ENCODE measurements around the gene CKAP2. TPM values are rescaled to one million over a fixed set of nuclear protein-coding genes. Genes with fewer than 3 reads are reported as not detected.
"Not testable (repeated sequence)": the region's sequence is repeated elsewhere in the genome, so short reads cannot be mapped to it uniquely, and the experiment has no call there.

The CKAP2 gene, protein sequence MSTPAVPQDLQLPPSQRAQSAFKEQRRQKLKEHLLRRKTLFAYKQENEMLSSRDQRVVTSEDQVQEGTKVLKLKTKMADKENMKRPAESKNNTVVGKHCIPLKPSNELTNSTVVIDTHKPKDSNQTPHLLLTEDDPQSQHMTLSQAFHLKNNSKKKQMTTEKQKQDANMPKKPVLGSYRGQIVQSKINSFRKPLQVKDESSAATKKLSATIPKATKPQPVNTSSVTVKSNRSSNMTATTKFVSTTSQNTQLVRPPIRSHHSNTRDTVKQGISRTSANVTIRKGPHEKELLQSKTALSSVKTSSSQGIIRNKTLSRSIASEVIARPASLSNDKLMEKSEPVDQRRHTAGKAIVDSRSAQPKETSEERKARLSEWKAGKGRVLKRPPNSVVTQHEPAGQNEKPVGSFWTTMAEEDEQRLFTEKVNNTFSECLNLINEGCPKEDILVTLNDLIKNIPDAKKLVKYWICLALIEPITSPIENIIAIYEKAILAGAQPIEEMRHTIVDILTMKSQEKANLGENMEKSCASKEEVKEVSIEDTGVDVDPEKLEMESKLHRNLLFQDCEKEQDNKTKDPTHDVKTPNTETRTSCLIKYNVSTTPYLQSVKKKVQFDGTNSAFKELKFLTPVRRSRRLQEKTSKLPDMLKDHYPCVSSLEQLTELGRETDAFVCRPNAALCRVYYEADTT
- 10 to 100 TPM in 2 of 4 donors, 1 to 10 TPM in 2; 3.5 to 28.1 (median 8.8) TPM for polyA plus RNA-seq
- long read RNA-seq, donor 1, result 0 reads
- long read RNA-seq, donor 2, result 0 reads
- long read RNA-seq, donor 3, partial matches to known transcripts, result 0 of 5 reads
- long read RNA-seq, donor 3, other reads (novel, unspliced or antisense), result 0 of 5 reads
- long read RNA-seq, donor 4, partial matches to known transcripts, result 0 of 1 reads
- long read RNA-seq, donor 4, other reads (novel, unspliced or antisense), result 0 of 1 reads
- long read RNA-seq, donor 5, partial matches to known transcripts, result 0 of 2 reads
- long read RNA-seq, donor 5, other reads (novel, unspliced or antisense), result 0 of 2 reads
- long read RNA-seq, donor 6, partial matches to known transcripts, result 0 of 1 reads
- long read RNA-seq, donor 6, other reads (novel, unspliced or antisense), result 0 of 1 reads
- long read RNA-seq, donor 7, result 0 reads
- long read RNA-seq, donor 8, result 0 reads
- long read RNA-seq, donor 9, result 0 reads
- long read RNA-seq, donor 10, partial matches to known transcripts, result 9 of 16 reads
- long read RNA-seq, donor 10, other reads (novel, unspliced or antisense), result 0 of 16 reads

GRCh38 chr13:52454820-52455676 is at the start of gene CKAP2:
TSS of gene CKAP2 (plus strand) at chr13:52455478. CDS start at chr13:52455557, 79 bp downstream.
- Histone ChIP-seq H3K9me3 (ENCODE audit: control insufficient read depth in 2 of 2, insufficient read depth in 1 of 2, low read depth in 1 of 2, low read length in 1 of 2) (no peaks in the 10 kb centered on the region), H3K27me3 (ENCODE audit: control insufficient read depth in 3 of 3, insufficient read depth in 3 of 3, low read length in 3 of 3) (no peaks in the 10 kb centered on the region), H3K4me3 (ENCODE audit: low read depth in 1 of 3, low read length in 3 of 3) (peak within 1 kb of the TSS; percentile 67 to 86 (median 72)), H3K36me3 (ENCODE audit: control insufficient read depth in 3 of 3, insufficient read depth in 2 of 3, low read depth in 1 of 3, low read length in 3 of 3) (peaks cover 0 to 13% (median 0%) of the 10 kb centered on the region in 3 donors), H3K27ac (ENCODE audit: low read depth in 1 of 3, low read length in 2 of 3) (peak within 1 kb of the TSS; percentile 82 to 96 (median 88)), H3K4me1 (ENCODE audit: control insufficient read depth in 3 of 3, insufficient read depth in 2 of 3, low read depth in 1 of 3, low read length in 2 of 3) (peaks cover 0 to 9% (median 2%) of the 10 kb centered on the region in 3 donors)
- FAIRE-seq (no peak), DNase-seq (peak; percentile 95 to 97)
- WGBS, 3 donors, result 0% methylated on average over 49 to 56 of the region's 56 CpGs

GRCh38 chr13:52405767-52406494 is 49.3 kb upstream of the CKAP2 start, which contains the start of gene THSD1:
TSS of gene THSD1 (minus strand) at chr13:52406172. CDS start at chr13:52402600, 3,572 bp downstream.
- DNase-seq, result peak in 1 of 2 donors; percentile 36
- WGBS, 3 donors, result 1% methylated on average over 50 to 68 of the region's 68 CpGs

GRCh38 chr13:52406629-52407028 is 48.6 kb upstream of the CKAP2 start:
- no peak for DNase-seq
- Histone ChIP-seq H3K36me3 (ENCODE audit: control insufficient read depth in 3 of 3, insufficient read depth in 2 of 3, low read depth in 1 of 3, low read length in 3 of 3) (peaks cover 0 to 8% (median 0%) of the 10 kb centered on the region in 3 donors), H3K9me3 (ENCODE audit: control insufficient read depth in 2 of 2, insufficient read depth in 1 of 2, low read depth in 1 of 2, low read length in 1 of 2) (no peaks in the 10 kb centered on the region), H3K4me3 (ENCODE audit: low read depth in 1 of 3, low read length in 3 of 3) (no peak overlapping the region), H3K27me3 (ENCODE audit: control insufficient read depth in 3 of 3, insufficient read depth in 3 of 3, low read length in 3 of 3) (peaks cover 0 to 18% (median 0%) of the 10 kb centered on the region in 3 donors), H3K27ac (ENCODE audit: low read depth in 1 of 3, low read length in 2 of 3) (peak overlapping the region in 1 of 3 donors; percentile 62), H3K4me1 (ENCODE audit: control insufficient read depth in 3 of 3, insufficient read depth in 2 of 3, low read depth in 1 of 3, low read length in 2 of 3) (peaks cover 0 to 7% (median 0%) of the 10 kb centered on the region in 3 donors)
- WGBS, 3 donors, result 53 to 58% (median 57%) methylated on average over 4 of the region's 4 CpGs
- no peak for FAIRE-seq

More at GRCh38 chr13:52405767-52406494, 49.3 kb upstream of the CKAP2 start, which contains the start of gene THSD1:
- Histone ChIP-seq H3K27ac (ENCODE audit: low read depth in 1 of 3, low read length in 2 of 3) (peak within 1 kb of the TSS in 2 of 3 donors; percentile 11 to 62), H3K27me3 (ENCODE audit: control insufficient read depth in 3 of 3, insufficient read depth in 3 of 3, low read length in 3 of 3) (peaks cover 0 to 18% (median 0%) of the 10 kb centered on the region in 3 donors), H3K4me1 (ENCODE audit: control insufficient read depth in 3 of 3, insufficient read depth in 2 of 3, low read depth in 1 of 3, low read length in 2 of 3) (peaks cover 0 to 5% (median 0%) of the 10 kb centered on the region in 3 donors), H3K36me3 (ENCODE audit: control insufficient read depth in 3 of 3, insufficient read depth in 2 of 3, low read depth in 1 of 3, low read length in 3 of 3) (peaks cover 0 to 6% (median 0%) of the 10 kb centered on the region in 3 donors), H3K4me3 (ENCODE audit: low read depth in 1 of 3, low read length in 3 of 3) (peak within 1 kb of the TSS in 2 of 3 donors; percentile 44 to 48), H3K9me3 (ENCODE audit: control insufficient read depth in 2 of 2, insufficient read depth in 1 of 2, low read depth in 1 of 2, low read length in 1 of 2) (no peaks in the 10 kb centered on the region)
- no peak for FAIRE-seq

DNA sequence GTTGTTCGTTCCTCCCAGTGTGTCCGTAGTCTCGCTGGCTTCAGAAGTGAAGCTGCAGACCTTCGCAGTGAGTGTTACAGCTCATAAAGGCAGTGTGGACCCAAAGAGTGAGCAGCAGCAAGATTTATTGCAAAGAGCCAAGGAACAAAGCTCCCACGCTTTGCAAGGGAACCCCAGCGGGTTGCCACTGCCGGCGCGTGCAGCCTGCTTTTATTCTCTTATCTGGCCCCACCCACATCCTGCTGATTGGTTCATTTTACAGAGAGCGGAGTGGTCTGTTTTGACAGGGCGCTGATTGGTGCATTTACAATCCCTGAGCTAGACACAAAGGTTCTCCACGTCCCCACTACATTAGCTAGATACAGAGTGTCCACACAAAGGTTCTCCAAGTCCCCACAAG is 47.8 kb upstream of the CKAP2 start:
- H3K27ac ChIP-seq (ENCODE audit: low read depth in 1 of 3, low read length in 2 of 3); DNase-seq; H3K4me3 ChIP-seq (ENCODE audit: low read depth in 1 of 3, low read length in 3 of 3); H3K9me3 ChIP-seq (ENCODE audit: control insufficient read depth in 2 of 2, insufficient read depth in 1 of 2, low read depth in 1 of 2, low read length in 1 of 2); FAIRE-seq: not testable (repeated sequence)
- peaks cover 0 to 12% (median 0%) of the 10 kb centered on the region in 3 donors for H3K4me1 ChIP-seq (ENCODE audit: control insufficient read depth in 3 of 3, insufficient read depth in 2 of 3, low read depth in 1 of 3, low read length in 2 of 3)
- peaks cover 0 to 10% (median 2%) of the 10 kb centered on the region in 3 donors for H3K36me3 ChIP-seq (ENCODE audit: control insufficient read depth in 3 of 3, insufficient read depth in 2 of 3, low read depth in 1 of 3, low read length in 3 of 3)
- 94 to 97% (median 96%) methylated on average over 12 of the region's 12 CpGs for WGBS, 3 donors
- peaks cover 0 to 18% (median 0%) of the 10 kb centered on the region in 3 donors for H3K27me3 ChIP-seq (ENCODE audit: control insufficient read depth in 3 of 3, insufficient read depth in 3 of 3, low read length in 3 of 3)

DNA sequence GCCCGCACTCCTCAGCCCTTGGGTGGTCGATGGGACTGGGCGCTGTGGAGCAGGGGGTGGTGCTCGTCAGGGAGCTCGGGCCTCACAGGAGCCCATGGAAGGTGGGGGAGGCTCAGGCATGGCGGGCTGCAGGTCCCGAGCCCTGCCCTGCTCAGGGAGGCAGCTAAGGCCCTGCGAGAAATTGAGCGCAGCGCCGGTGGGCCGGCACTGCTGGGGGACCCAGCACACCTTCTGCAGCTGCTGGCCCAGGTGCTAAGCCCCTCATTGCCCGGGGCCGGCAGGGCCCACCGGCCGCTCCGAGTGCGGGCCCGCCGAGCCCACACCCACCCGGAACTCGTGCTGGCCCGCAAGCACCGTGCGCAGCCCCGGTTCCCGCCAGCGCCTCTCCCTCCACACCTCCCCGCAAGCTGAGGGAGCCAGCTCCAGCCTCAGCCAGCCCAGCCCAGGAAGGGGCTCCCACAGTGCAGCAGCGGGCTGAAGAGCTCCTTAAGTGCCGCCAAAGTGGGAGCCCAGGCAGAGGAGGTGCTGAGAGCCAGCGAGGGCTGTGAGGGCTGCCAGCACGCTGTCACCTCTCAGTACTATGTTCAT is 47.1 kb upstream of the CKAP2 start:
- not testable (repeated sequence) for DNase-seq; H3K27ac ChIP-seq (ENCODE audit: low read depth in 1 of 3, low read length in 2 of 3); H3K4me3 ChIP-seq (ENCODE audit: low read depth in 1 of 3, low read length in 3 of 3); H3K9me3 ChIP-seq (ENCODE audit: control insufficient read depth in 2 of 2, insufficient read depth in 1 of 2, low read depth in 1 of 2, low read length in 1 of 2); FAIRE-seq
- peaks cover 0 to 10% (median 4%) of the 10 kb centered on the region in 3 donors for H3K36me3 ChIP-seq (ENCODE audit: control insufficient read depth in 3 of 3, insufficient read depth in 2 of 3, low read depth in 1 of 3, low read length in 3 of 3)
- peaks cover 0 to 12% (median 0%) of the 10 kb centered on the region in 3 donors for H3K4me1 ChIP-seq (ENCODE audit: control insufficient read depth in 3 of 3, insufficient read depth in 2 of 3, low read depth in 1 of 3, low read length in 2 of 3)
- H3K27me3 ChIP-seq (ENCODE audit: control insufficient read depth in 3 of 3, insufficient read depth in 3 of 3, low read length in 3 of 3), result peaks cover 0 to 18% (median 0%) of the 10 kb centered on the region in 3 donors
- WGBS, 3 donors, result 96 to 100% (median 99%) methylated on average over 22 to 33 of the region's 33 CpGs

- peak in 1 of 2 donors; percentile 50 for DNase-seq
- Histone ChIP-seq H3K36me3 (ENCODE audit: control insufficient read depth in 3 of 3, insufficient read depth in 2 of 3, low read depth in 1 of 3, low read length in 3 of 3) (peaks cover 0 to 15% (median 8%) of the 10 kb centered on the region in 3 donors), H3K9me3 (ENCODE audit: control insufficient read depth in 2 of 2, insufficient read depth in 1 of 2, low read depth in 1 of 2, low read length in 1 of 2) (no peaks in the 10 kb centered on the region), H3K4me3 (ENCODE audit: low read depth in 1 of 3, low read length in 3 of 3) (no peak overlapping the region), H3K27me3 (ENCODE audit: control insufficient read depth in 3 of 3, insufficient read depth in 3 of 3, low read length in 3 of 3) (no peaks in the 10 kb centered on the region), H3K27ac (ENCODE audit: low read depth in 1 of 3, low read length in 2 of 3) (peak overlapping the region in 1 of 3 donors; percentile 18), H3K4me1 (ENCODE audit: control insufficient read depth in 3 of 3, insufficient read depth in 2 of 3, low read depth in 1 of 3, low read length in 2 of 3) (peaks cover 0 to 7% (median 0%) of the 10 kb centered on the region in 3 donors)
- no peak for FAIRE-seq
- 71 to 84% (median 80%) methylated on average over 4 of the region's 4 CpGs for WGBS, 3 donors
Observed at GRCh38 chr13:52411629-52412028, 43.6 kb upstream of the CKAP2 start.
